Gastroesophageal sphincter (tissue), 4 donors: ENCODE measurements around the gene SLC39A11. TPM values are rescaled to one million over a fixed set of nuclear protein-coding genes. Genes with fewer than 3 reads are reported as not detected.

ENCODE experiments used
- ATAC-seq: fragments of 150-250 bp; one replicate; pipeline ENCODE4 v1.9.1; 2016; ENCODE audit warnings: mild to moderate bottlenecking, moderate library complexity
- H3K27ac ChIP-seq, 4 donors: fragments of 200-600 bp; sonication (generic) in 3 of 4; 1 replicate in 3 of 4; 2 replicates in 1 of 4; pipeline ENCODE4 v1.5.1; 2016 to 2019
- H3K27me3 ChIP-seq: fragments of 200-600 bp; sonication (generic); one replicate; pipeline ENCODE4 v1.5.1; 2019
- H3K36me3 ChIP-seq, 2 donors: fragments of 200-600 bp; sonication (generic); one replicate each; pipeline ENCODE4 v1.5.1; 2019; ENCODE audit warnings: control low read depth in 1 of 2
- H3K4me1 ChIP-seq, 3 donors: fragments of 200-600 bp; sonication (generic); 1 replicate in 2 of 3; 2 replicates in 1 of 3; pipeline ENCODE4 v1.5.1; 2016 to 2019; ENCODE audit warnings: control low read depth in 2 of 3
- H3K4me3 ChIP-seq, 2 donors: fragments of 200-600 bp; sonication (generic); one replicate each; pipeline ENCODE4 v1.5.1; 2019; ENCODE audit warnings: mild to moderate bottlenecking in 1 of 2, moderate library complexity in 1 of 2
- H3K9me3 ChIP-seq, 3 donors: fragments of 200-600 bp; sonication (generic); one replicate each; pipeline ENCODE4 v1.5.1; 2017 to 2019; ENCODE audit warnings: control low read depth in 2 of 3
- CTCF ChIP-seq, 4 experiments: fragments of 200-600 bp in 2 of 4; fragments of 450-650 bp in 2 of 4; sonication (generic) in 1 of 4; IDR thresholded peaks; one replicate each; pipeline ENCODE4 v1.5.1; 2017 to 2019; ENCODE audit warnings: antibody characterized with exemption in 4 of 4, mild to moderate bottlenecking in 2 of 4, moderate library complexity in 2 of 4
- EP300 ChIP-seq: sonication (generic); formaldehyde crosslinking; IDR thresholded peaks from one replicate; pipeline ENCODE4 v1.6.1; 2017; ENCODE audit warnings: antibody characterized with exemption, mild to moderate bottlenecking
- POLR2A ChIP-seq, 2 donors: fragments of 450-650 bp; IDR thresholded peaks; one replicate each; pipeline ENCODE4 v1.6.1; 2017; ENCODE audit warnings: antibody characterized with exemption in 2 of 2, mild to moderate bottlenecking in 2 of 2, moderate library complexity in 1 of 2
- POLR2AphosphoS5 ChIP-seq: sonication (generic); formaldehyde crosslinking; IDR thresholded peaks from one replicate; pipeline ENCODE4 v1.6.1; 2017; ENCODE audit warnings: antibody characterized with exemption
- WGBS, 2 donors: methylation state at CpG; one replicate each; pipeline ENCODE4 v1.1.5; 2018; ENCODE audit warnings: low coverage in 1 of 2; 5-methylcytosine and 5-hydroxymethylcytosine counted together
- total RNA-seq, 4 donors: library from RNA; depleted of rRNA; stranded (reverse); fragments of >200 nt; gene quantifications; one replicate each; pipeline ENCODE4 v1.1.0, GENCODE V29; 2016

Gene SLC39A11
- total RNA-seq, 4 donors from 2014 or later = 11.6 to 16.8 (median 14.5) TPM

GRCh38 chr17:73025041-73025560, 67.4 kb downstream of the SLC39A11 start:
- 88 to 91% methylated on average over 4 of the region's 6 CpGs for WGBS, 2 donors
- peaks cover 0 to 3% (median 0%) of the 10 kb centered on the region in 3 donors for H3K9me3 ChIP-seq
- peaks cover 0 to 7% of the 10 kb centered on the region in 2 donors for H3K36me3 ChIP-seq
- ATAC-seq = no peak
- no peak overlapping the region for H3K27ac ChIP-seq
- no peaks in the 10 kb centered on the region for H3K4me1 ChIP-seq
- TF ChIP-seq EP300 (no peak), POLR2A (IDR thresholded peaks at IDR 0.05) (no peak), CTCF (IDR thresholded peaks at IDR 0.05) (no peak), POLR2AphosphoS5 (no peak)
- no peak overlapping the region for H3K4me3 ChIP-seq
- no peaks in the 10 kb centered on the region for H3K27me3 ChIP-seq

- H3K4me3 ChIP-seq = no peak overlapping the region
- H3K27ac ChIP-seq = no peak overlapping the region
- ATAC-seq = no peak
- H3K36me3 ChIP-seq = no peaks in the 10 kb centered on the region
- TF ChIP-seq POLR2A (IDR thresholded peaks at IDR 0.05) (no peak), EP300 (no peak), POLR2AphosphoS5 (no peak), CTCF (IDR thresholded peaks at IDR 0.05) (no peak)
- H3K9me3 ChIP-seq = peaks cover 0 to 16% (median 0%) of the 10 kb centered on the region in 3 donors
- H3K27me3 ChIP-seq = no peaks in the 10 kb centered on the region
- WGBS, 2 donors = 96 to 100% methylated on average over 2 to 4 of the region's 5 CpGs
- no peaks in the 10 kb centered on the region for H3K4me1 ChIP-seq
Measured at GRCh38 chr17:73023759-73024158, 68.7 kb downstream of the SLC39A11 start.

DNA sequence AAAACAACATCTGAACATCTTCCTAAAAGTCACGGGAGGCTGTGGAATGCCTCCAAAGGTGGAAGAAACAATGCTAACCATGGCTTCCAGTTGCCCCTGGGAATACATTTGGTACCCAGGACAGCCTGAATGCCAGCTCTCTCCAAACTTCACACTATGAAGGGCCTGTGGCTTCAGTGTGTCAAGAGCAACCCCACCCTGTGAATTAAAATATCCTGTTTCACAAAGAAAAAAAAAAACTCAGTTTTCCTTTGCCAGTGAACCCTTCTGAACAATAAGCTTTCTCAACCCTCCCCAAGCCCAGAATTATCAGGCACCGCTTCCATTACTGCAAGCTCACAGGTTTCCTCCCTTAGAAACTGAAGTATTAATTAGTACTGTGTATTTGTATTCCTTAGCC, 69.8 kb downstream of the SLC39A11 start:
- 94 to 96% methylated on average over 2 of the region's 2 CpGs for WGBS, 2 donors

DNA sequence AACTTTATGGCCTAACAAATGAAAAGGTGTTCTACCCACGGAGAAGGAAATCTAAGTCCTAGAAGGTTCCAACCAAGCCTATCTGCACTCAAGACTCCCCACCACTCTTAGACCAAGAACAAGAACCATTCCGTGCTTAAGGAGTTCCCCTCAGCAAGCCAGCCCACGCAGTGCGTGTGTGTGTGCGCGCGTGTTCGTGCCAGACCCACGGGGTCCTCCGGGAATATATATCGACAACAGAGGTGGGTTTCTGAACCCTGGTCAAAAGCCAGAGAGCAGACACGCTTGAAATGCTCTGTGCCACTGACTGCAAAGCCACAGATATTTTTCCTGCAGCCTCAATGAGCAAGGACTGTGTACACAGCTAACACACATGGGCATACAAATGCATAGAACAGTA, 70.7 kb downstream of the SLC39A11 start:
- TF ChIP-seq CTCF (IDR thresholded peaks at IDR 0.05) = no peak
- 96 to 100% methylated on average over 2 to 11 of the region's 12 CpGs for WGBS, 2 donors
- no peak for ATAC-seq
- Histone ChIP-seq H3K4me3 (no peak overlapping the region), H3K27me3 (no peaks in the 10 kb centered on the region), H3K9me3 (peaks cover 0 to 30% (median 0%) of the 10 kb centered on the region in 3 donors), H3K4me1 (no peaks in the 10 kb centered on the region), H3K36me3 (no peaks in the 10 kb centered on the region), H3K27ac (no peak overlapping the region)

More for the DNA sequence above, 69.8 kb downstream of the SLC39A11 start:
- Histone ChIP-seq H3K4me1 (no peaks in the 10 kb centered on the region), H3K36me3 (no peaks in the 10 kb centered on the region), H3K27ac (no peak overlapping the region), H3K4me3 (no peak overlapping the region), H3K27me3 (no peaks in the 10 kb centered on the region), H3K9me3 (peaks cover 0 to 26% (median 0%) of the 10 kb centered on the region in 3 donors)
- ATAC-seq = no peak
- TF ChIP-seq EP300 (no peak), POLR2AphosphoS5 (no peak), POLR2A (IDR thresholded peaks at IDR 0.05) (no peak), CTCF (IDR thresholded peaks at IDR 0.05) (no peak)

DNA sequence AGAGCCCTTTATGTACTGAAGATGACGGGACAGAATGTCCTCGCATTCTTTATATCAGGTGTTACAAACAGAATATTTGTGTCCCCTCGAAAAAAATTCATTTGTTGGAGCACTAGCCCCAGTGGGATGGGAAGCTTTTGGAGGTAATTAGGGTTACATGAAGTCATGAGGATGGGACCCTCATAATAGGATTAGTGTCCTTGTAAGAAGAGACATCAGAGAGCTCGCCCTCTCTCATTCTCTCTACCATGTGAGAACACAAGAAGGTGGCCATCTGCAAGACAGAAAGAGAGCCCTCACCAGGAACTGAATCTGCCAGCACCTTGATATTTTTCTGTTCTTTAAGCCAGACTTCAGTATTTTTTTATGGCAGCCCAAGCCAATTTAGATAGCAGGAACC, 72.4 kb downstream of the SLC39A11 start:
- no peaks in the 10 kb centered on the region for H3K36me3 ChIP-seq
- 86 to 96% methylated on average over 4 of the region's 4 CpGs for WGBS, 2 donors
- no peak overlapping the region for H3K27ac ChIP-seq
- no peak overlapping the region for H3K4me3 ChIP-seq
- TF ChIP-seq POLR2A (IDR thresholded peaks at IDR 0.05) (no peak), EP300 (no peak), CTCF (IDR thresholded peaks at IDR 0.05) (no peak), POLR2AphosphoS5 (no peak)
- H3K27me3 ChIP-seq = no peaks in the 10 kb centered on the region
- H3K4me1 ChIP-seq = no peaks in the 10 kb centered on the region
- H3K9me3 ChIP-seq = peaks cover 0 to 30% (median 0%) of the 10 kb centered on the region in 3 donors
- ATAC-seq = no peak
